Pulmonary artery endothelial cell (primary cell): ENCODE results near the gene DCLK2. TPM values are rescaled to one million over a fixed set of nuclear protein-coding genes. Genes with fewer than 3 reads are reported as not detected.
"Not testable (repeated sequence)": the region's sequence is repeated elsewhere in the genome, so short reads cannot be mapped to it uniquely, and the experiment has no call there.

Source experiments
- DNase-seq: peaks from one replicate; pipeline ENCODE4 v3.0.0-alpha.2; 2011; ENCODE audit warnings: low read depth, low spot score
- total RNA-seq: library from RNA; depleted of rRNA; stranded (reverse); fragments of >200 nt; gene quantifications from 2 replicates; pipeline ENCODE4 v1.2.3, GENCODE V29; 2014

DCLK2 gene
- total RNA-seq, 1 donor from 2014 or later, result 2.0 TPM

GRCh38 chr4:150149381-150149780, 71.1 kb downstream of the DCLK2 start:
- no peak for DNase-seq

GRCh38 chr4:150150629-150151062, 72.4 kb downstream of the DCLK2 start:
- no peak for DNase-seq

DNA sequence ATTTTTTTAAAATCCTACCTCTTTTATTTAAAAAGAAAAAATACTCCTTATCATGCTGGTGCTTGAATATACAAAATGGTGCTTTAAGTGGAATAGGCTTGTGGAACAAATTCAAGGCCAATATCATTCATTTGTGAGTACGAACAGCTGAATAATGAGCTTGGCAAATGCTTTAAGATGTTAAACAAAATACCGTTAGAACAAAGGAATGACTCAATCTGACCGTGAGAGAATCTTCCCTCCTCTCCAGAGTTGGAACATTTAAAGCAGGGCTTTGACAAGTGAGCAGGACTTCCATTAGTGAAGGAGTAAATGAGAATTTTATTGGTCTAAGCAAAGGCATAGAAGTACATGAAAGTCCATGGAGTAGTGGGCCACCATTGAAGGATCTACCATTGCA, 74.5 kb downstream of the DCLK2 start:
- peak; percentile 46 for DNase-seq

GRCh38 chr4:150155391-150155790, 77.1 kb downstream of the DCLK2 start:
- no peak for DNase-seq

GRCh38 chr4:150156543-150156942, 78.3 kb downstream of the DCLK2 start:
- DNase-seq, result no peak

- DNase-seq, result no peak
These were observed 79.8 kb downstream of the DCLK2 start for GRCh38 chr4:150158041-150158440.

DNA sequence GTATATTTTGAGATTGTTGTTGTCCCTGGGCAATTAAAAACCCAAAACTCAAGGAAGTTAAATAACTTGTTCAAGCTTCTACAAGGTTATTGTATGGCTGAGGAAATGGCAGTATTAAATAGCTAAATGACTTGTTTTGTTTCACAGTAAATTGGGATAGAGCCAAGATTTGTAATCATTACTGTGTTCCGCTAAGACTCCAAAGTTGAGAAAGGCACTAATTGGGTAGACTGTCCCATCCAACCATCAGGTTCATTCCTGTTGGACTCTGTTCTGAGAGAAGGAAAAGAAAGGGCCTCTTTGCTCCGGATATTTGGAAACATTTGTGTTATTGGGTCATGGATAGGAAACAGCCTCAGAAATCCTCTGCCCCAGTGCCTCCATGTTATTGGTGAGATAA, 82.2 kb downstream of the DCLK2 start:
- DNase-seq, result no peak

GRCh38 chr4:150161109-150161508, 82.9 kb downstream of the DCLK2 start:
- DNase-seq, result no peak

DNA sequence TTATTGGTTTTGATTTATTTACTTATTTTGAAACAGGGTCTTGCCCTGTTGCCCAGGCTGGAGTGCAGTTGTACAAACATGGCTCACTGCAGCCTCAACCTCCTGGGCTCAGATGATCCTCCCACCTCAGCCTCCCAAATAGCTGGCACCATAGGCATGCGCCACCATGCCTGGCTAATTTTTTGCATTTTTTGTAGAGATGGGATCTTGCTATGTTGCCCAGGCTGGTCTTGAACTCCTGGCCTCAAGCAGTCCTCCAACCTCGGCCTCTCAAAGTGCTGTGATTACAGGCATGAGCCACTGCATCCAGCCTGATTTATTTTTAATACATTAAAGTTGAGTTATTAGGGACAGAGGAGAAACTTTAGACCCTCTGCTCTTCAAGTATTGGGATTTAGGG, 83.8 kb downstream of the DCLK2 start:
- DNase-seq, result not testable (repeated sequence)

GRCh38 chr4:150164055-150164454, 85.8 kb downstream of the DCLK2 start:
- DNase-seq, result no peak

- DNase-seq, result no peak
These were observed 86.8 kb downstream of the DCLK2 start for GRCh38 chr4:150164956-150165629.

DNA sequence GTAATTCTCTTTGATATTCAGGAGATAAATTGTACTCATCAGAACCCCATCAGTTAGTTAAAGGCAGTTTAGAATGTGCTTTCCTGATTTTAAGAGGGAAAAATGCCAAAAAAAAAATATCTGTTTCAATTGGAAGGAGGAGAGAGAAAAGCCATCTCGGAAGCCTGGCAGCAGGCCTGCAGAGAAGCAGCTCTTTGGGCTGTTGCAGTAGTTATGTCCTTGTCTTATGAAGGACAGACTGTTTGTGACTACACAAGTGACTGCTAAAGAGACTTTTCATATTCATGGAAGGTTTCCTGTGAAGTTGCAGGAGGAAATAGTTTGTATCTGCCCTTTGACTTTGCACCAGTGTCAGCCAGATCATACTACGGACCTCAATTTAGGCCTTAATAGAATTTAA, 88.8 kb downstream of the DCLK2 start:
- DNase-seq, result no peak

DNA sequence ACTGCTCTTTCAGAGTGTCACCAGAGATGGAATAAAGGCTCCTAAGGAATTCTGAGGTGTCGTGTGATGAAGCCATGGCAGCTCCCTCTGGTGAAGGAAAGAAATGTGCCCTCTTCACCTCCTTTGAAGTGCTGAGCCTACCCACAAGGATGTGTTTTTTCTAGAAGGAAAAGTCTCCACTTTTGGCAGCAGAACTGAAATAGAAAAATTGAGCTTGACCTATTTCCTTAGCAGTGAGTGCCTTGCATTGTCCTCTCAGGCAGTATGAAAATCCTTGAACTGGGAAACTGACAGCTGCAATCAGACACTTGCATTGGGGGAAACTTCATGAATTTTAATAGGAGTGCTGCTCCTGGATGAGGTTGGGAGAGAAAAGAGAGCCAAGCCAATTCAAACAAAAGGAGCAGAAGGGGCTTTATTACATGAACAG, 95.2 kb downstream of the DCLK2 start:
- DNase-seq, result peak; percentile 11

- peak; percentile 67 for DNase-seq
These were observed 95.7 kb downstream of the DCLK2 start for GRCh38 chr4:150173982-150174398.

DNA sequence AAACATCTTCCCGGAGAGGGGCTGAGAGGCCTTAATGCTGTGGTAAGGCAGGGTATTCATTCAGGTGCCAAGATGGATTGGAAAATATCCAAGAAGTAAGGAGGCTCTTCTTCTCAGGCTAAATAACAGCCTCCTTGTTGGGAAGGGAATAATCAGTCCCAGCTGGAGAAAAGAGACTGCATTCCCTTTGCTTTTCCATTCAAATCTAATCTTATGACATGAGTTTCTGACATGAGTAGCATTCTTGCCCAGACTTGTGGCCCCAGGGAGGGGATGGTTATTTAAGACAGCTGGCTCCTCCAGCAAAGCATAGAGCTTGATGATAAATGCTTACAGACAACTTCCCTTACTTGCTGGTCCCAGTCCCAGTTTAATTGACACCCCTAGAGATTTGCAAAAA, 98.3 kb downstream of the DCLK2 start:
- no peak for DNase-seq

- DNase-seq, result no peak
These were observed 99.9 kb downstream of the DCLK2 start for GRCh38 chr4:150178161-150178560.

- DNase-seq, result peak; percentile 56
These were observed 103.3 kb downstream of the DCLK2 start for GRCh38 chr4:150181536-150181935.

- no peak for DNase-seq
These were observed 104.5 kb downstream of the DCLK2 start for GRCh38 chr4:150182794-150183193.

- not testable (repeated sequence) for DNase-seq
These were observed 106.8 kb downstream of the DCLK2 start for GRCh38 chr4:150185033-150185432.

- no peak for DNase-seq
These were observed 114.7 kb downstream of the DCLK2 start for GRCh38 chr4:150192986-150193385.

DNA sequence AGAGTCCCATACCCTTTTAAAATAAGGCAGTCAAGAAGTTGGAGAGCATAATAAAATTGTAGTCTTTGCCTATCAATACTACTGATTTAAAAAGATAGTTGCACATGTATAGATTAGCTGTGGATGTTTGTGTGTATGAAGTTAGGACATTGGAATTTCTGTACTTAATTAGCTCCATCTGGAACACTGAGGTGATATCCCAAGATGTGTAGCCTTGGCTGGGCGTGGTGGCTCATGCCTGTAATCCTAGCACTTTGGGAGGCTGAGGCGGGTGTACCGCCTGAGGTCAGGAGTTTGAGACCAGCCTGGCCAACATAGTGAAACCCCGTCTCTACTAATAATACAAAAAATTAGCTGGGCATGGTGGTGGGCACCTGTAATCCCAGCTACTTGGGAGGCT, 119.0 kb downstream of the DCLK2 start:
- DNase-seq, result not testable (repeated sequence)

DNA sequence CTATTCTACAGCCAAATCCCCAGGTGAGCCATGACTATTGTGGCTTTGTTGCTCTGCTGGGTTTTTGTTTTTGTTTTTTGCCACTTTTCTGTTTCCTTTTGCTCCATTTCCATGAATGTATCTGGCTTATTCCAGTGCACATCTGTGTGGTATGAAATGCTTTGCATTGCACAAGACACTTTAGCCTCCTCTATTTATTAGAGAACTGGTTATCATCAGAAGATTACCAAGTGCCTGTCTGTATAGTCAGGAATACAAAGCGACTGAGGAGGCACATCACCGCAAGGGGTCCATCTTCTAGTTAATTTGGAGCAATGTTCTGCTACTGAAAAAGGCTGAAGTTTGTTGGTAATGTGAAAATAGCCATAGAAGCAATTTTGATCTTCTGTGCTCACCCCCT, 120.8 kb downstream of the DCLK2 start:
- no peak for DNase-seq

- no peak for DNase-seq
These were observed 126.8 kb downstream of the DCLK2 start for GRCh38 chr4:150205016-150205415.

GRCh38 chr4:150206265-150206664, 128.0 kb downstream of the DCLK2 start:
- no peak for DNase-seq
